PC-3 (cell line): ENCODE measurements around the gene INCA1. TPM values are rescaled to one million over a fixed set of nuclear protein-coding genes. Genes with fewer than 3 reads are reported as not detected.
A peak's percentile ranks its signal among the peaks of the same experiment; 100 is the strongest.

Source experiments
- ATAC-seq: fragments of 200-7000 bp; cut with Tn5 transposase; 2 replicates; pipeline ENCODE4 v1.9.1; 2020; ENCODE audit warnings: mild to moderate bottlenecking, moderate library complexity
- BruUV-seq: library from RNA; stranded (reverse); fragments of 400-500 nt; replicated peaks from 2 replicates; lab custom pipeline; 2021; lab: Mats Ljungman, UMichigan
- CTCF ChIA-PET: fragments of 300-600 bp; sonication (Branson Sonifier 250); formaldehyde crosslinking; loops from one replicate; lab custom pipeline; 2022; ENCODE audit warnings: antibody characterized with exemption; lab: Charles Lee
- POLR2A ChIA-PET: fragments of 300-600 bp; sonication (Branson Sonifier 250); formaldehyde crosslinking; loops from one replicate; lab custom pipeline; 2022; ENCODE audit warnings: antibody characterized with exemption; ENCODE audit not compliant: unreplicated experiment; lab: Charles Lee
- DNase-seq: peaks from one replicate; pipeline ENCODE4 v3.0.0-alpha.2; 2015
- H2AFZ ChIP-seq: fragments of 300-600 bp; sonication (generic); 2 replicates; pipeline ENCODE4 v1.6.0; 2016; ENCODE audit warnings: antibody characterized with exemption, low read length
- H3F3A ChIP-seq: fragments of 300-600 bp; sonication (generic); one replicate; pipeline ENCODE4 v1.6.0; 2017; ENCODE audit warnings: antibody characterized with exemption, low read length, control low read depth, mild to moderate bottlenecking; ENCODE audit not compliant: unreplicated experiment
- H3K27ac ChIP-seq: fragments of 300-600 bp; sonication (generic); 2 replicates; pipeline ENCODE4 v1.5.1; 2016; ENCODE audit warnings: mild to moderate bottlenecking, low read length
- H3K27me3 ChIP-seq: fragments of 300-600 bp; sonication (generic); 2 replicates; pipeline ENCODE4 v1.6.1; 2016; ENCODE audit warnings: low read length, mixed read lengths
- H3K36me3 ChIP-seq: fragments of 300-600 bp; sonication (generic); 2 replicates; pipeline ENCODE4 v1.6.1; 2016; ENCODE audit warnings: low read depth, mixed run types, low read length, mixed read lengths
- H3K4me1 ChIP-seq: fragments of 300-600 bp; sonication (generic); 2 replicates; pipeline ENCODE4 v1.5.1; 2016; ENCODE audit warnings: low read length; ENCODE audit not compliant: insufficient read depth
- H3K4me2 ChIP-seq: fragments of 300-600 bp; sonication (generic); 2 replicates; pipeline ENCODE4 v1.6.0; 2016; ENCODE audit warnings: low read length
- H3K4me3 ChIP-seq: fragments of 300-600 bp; sonication (generic); 2 replicates; pipeline ENCODE4 v1.5.1; 2016; ENCODE audit warnings: mild to moderate bottlenecking, low read length, mixed read lengths
- H3K79me2 ChIP-seq: fragments of 300-600 bp; sonication (generic); 2 replicates; pipeline ENCODE4 v1.6.1; 2017; ENCODE audit warnings: low read length, mixed read lengths
- H3K9ac ChIP-seq: fragments of 300-600 bp; sonication (generic); 2 replicates; pipeline ENCODE4 v1.6.0; 2016; ENCODE audit warnings: mild to moderate bottlenecking, low read length
- H3K9me2 ChIP-seq: fragments of 300-600 bp; sonication (generic); replicated peaks from 2 replicates; pipeline ENCODE4 v1.6.1; 2016; ENCODE audit warnings: mixed run types, low read length, mixed read lengths
- H3K9me3 ChIP-seq: fragments of 300-600 bp; sonication (generic); 2 replicates; pipeline ENCODE4 v1.6.1; 2016; ENCODE audit warnings: low read length, mixed read lengths
- H4K20me1 ChIP-seq: fragments of 300-600 bp; sonication (generic); 2 replicates; pipeline ENCODE4 v1.6.1; 2016; ENCODE audit warnings: low read length, mixed read lengths
- EZH2 ChIP-seq: fragments of 300-600 bp; sonication (generic); IDR thresholded peaks from one replicate; pipeline ENCODE4 v1.6.1; 2017; ENCODE audit warnings: antibody characterized with exemption, mild to moderate bottlenecking, low read length; ENCODE audit not compliant: unreplicated experiment
- EZH2phosphoT487 ChIP-seq: fragments of 300-600 bp; sonication (generic); IDR thresholded peaks from 2 replicates; pipeline ENCODE4 v1.6.1; 2018; ENCODE audit warnings: mild to moderate bottlenecking, antibody characterized with exemption, low read length, borderline replicate concordance
- intact Hi-C: fragments of 100-400 bp; cut with micrococcal nuclease; formaldehyde crosslinking; loops from 2 replicates; pipeline ENCODE4 v1.9.0; 2023
- total RNA-seq: library from RNA; depleted of rRNA; stranded (reverse); fragments of >200 nt; gene quantifications from 2 replicates; pipeline ENCODE4 v1.2.3, GENCODE V29; 2014
- TF ChIP-seq, protein P1 (sequence below): fragments of 300-600 bp; sonication (generic); conservative IDR thresholded peaks from 2 replicates; pipeline ENCODE4 v1.5.1; 2017; ENCODE audit warnings: antibody characterized with exemption, low read depth, mild to moderate bottlenecking, low read length

Gene INCA1
- total RNA-seq, 1 experiment from 2014 or later, result not detected

DNA sequence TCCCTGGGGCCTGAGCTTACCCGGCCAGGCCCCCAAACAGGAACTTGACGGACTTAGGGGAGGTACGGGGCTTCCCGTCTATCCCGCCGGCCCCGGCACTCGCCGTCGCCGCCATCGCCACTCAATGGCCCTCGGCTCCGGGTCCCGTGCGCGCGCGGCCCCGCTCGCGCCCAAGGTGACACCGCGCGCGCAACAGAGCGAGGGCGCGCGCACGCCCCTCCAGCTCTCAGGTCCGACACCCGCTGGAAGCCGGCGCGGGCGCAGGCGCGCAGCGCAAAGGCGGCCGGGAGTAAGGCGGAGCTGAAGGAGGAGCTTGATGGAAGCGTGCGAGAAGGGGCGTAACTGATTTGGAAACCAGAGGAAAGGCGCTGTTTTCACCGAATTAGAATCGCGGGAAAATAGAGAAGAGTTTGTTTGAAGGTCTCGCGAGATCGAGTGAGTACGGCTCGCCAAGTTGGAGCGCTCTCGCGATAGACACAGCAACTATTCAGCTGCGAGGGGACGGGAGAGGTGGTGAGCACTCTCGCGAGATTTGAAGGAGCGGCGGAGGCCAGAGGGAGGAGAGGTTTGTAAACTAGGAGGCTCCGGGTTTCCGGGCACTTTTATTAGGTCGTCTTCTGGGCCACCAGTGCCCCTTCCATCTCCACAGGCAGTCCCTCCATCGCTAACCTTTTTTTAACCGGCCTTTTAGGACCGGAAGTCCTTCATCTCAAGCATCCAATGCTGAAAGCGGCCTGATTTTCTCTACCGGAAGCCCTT, 57.3 kb downstream of the INCA1 start, which contains the start of the genes RNF167 and SLC25A11:
Gene RNF167 (plus strand): TSS at position 473 of the 759 bp plus-strand sequence. CDS start 642 bp downstream, outside the sequence.
Gene SLC25A11 (minus strand): TSS at position 251 of the 759 bp plus-strand sequence. CDS start 136 bp downstream, at position 115.
- Histone ChIP-seq H3K27ac (peak within 1 kb of the TSS; percentile 87), H4K20me1 (peaks cover 8% of the 10 kb centered on the region), H3F3A (no peaks in the 10 kb centered on the region), H3K4me1 (peaks cover 25% of the 10 kb centered on the region), H3K4me3 (peak within 1 kb of the TSS; percentile 91), H3K27me3 (no peaks in the 10 kb centered on the region), H3K9ac (peak within 1 kb of the TSS; percentile 98), H3K9me2 (no peaks in the 10 kb centered on the region), H3K36me3 (peaks cover 22% of the 10 kb centered on the region; the same call in 1 of the 2 replicates), H3K79me2 (peaks cover 65% of the 10 kb centered on the region), H2AFZ (peak within 1 kb of the TSS; percentile 84), H3K9me3 (no peaks in the 10 kb centered on the region), H3K4me2 (peak within 1 kb of the TSS; percentile 97)
- BruUV-seq, result no TSS peak
- intact Hi-C loops, result loop anchor here (5.0 kb wide), 1 partner anchor 33 kb away; no protein-coding TSS in a partner anchor
- no peak for TF ChIP-seq EZH2
- TF ChIP-seq, protein P1, sequence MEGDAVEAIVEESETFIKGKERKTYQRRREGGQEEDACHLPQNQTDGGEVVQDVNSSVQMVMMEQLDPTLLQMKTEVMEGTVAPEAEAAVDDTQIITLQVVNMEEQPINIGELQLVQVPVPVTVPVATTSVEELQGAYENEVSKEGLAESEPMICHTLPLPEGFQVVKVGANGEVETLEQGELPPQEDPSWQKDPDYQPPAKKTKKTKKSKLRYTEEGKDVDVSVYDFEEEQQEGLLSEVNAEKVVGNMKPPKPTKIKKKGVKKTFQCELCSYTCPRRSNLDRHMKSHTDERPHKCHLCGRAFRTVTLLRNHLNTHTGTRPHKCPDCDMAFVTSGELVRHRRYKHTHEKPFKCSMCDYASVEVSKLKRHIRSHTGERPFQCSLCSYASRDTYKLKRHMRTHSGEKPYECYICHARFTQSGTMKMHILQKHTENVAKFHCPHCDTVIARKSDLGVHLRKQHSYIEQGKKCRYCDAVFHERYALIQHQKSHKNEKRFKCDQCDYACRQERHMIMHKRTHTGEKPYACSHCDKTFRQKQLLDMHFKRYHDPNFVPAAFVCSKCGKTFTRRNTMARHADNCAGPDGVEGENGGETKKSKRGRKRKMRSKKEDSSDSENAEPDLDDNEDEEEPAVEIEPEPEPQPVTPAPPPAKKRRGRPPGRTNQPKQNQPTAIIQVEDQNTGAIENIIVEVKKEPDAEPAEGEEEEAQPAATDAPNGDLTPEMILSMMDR, result no peak
- TF ChIP-seq EZH2phosphoT487, result no peak
- DNase-seq, result peak; percentile 97
- CTCF ChIA-PET, result interaction anchor here (1.0 to 2.4 kb wide), 4 partner anchors 10 to 150 kb away, joined by 3 to 18 read pairs (median 4); no protein-coding TSS in a partner anchor
- ATAC-seq, result peak; percentile 79
- POLR2A ChIA-PET, result interaction anchor here (0.6 to 1.5 kb wide), 4 partner anchors 9 to 37 kb away, joined by 3 to 8 read pairs (median 3); partner anchors contain the start of genes CHRNE, PFN1 and SPAG7

DNA sequence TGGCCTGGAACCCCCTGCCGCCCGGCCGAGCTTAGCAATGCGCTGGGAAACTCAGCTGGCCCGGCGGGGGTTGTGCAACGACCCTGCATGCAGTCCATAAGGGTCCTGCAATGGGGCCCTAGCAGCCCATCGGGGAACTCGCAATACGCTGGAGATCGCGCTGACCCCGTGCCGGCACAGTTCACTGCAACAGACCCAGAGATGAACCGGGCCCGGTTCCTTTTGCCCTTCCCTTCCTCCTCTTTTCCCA, 57.9 kb downstream of the INCA1 start:
- ChIA-PET POLR2A (interaction anchor here (0.8 to 1.5 kb wide), 2 partner anchors 9 to 28 kb away, joined by 3 to 8 read pairs; partner anchors contain the start of genes PFN1 and SPAG7), CTCF (interaction anchor here (1.0 to 2.4 kb wide), 4 partner anchors 11 to 149 kb away, joined by 3 to 18 read pairs (median 4); no protein-coding TSS in a partner anchor)
- Histone ChIP-seq H3K36me3 (peaks cover 18% of the 10 kb centered on the region; the same call in 1 of the 2 replicates), H3K79me2 (peaks cover 60% of the 10 kb centered on the region), H3K27me3 (no peaks in the 10 kb centered on the region), H3K27ac (peak overlapping the region; percentile 87), H3K4me1 (peaks cover 23% of the 10 kb centered on the region), H3K9ac (peak overlapping the region; percentile 98), H2AFZ (peak overlapping the region; percentile 76), H4K20me1 (peaks cover 3% of the 10 kb centered on the region), H3K9me2 (no peaks in the 10 kb centered on the region), H3K4me2 (peak overlapping the region; percentile 97), H3K9me3 (no peaks in the 10 kb centered on the region), H3F3A (no peaks in the 10 kb centered on the region), H3K4me3 (peak overlapping the region; percentile 91)
- no peak for DNase-seq
- intact Hi-C loops, result no loop called here
- BruUV-seq, result no TSS peak
- TF ChIP-seq, protein P1, result no peak
- no peak for TF ChIP-seq EZH2
- no peak for TF ChIP-seq EZH2phosphoT487
- no peak for ATAC-seq
